ENCODE data around the gene PRTG.

Gene PRTG

DNA sequence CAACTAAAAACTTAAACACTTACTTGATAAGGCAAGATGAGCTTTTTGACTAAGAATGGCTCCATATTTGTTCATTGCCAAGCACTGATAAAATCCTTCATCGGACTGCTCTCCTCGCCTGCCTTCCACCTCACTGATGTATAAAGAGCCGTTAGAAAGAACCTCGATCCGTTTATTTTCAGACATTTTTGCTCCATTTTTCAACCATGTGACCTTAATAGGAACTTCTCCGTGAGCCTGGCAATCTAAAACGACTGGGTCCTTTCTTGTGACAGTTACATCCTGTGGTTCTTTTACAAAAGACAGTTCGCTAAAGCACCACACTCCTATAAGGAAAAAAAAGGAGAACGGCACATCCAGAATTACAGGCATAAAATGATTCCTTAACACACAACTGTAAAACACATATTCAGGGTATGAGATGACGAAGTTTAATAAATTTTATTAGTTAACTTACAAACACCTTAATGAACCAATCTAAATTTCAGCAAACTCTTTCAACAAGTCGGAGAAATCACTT, 2.5 kb downstream of the PRTG start:
- H3K4me2 ChIP-seq (ENCODE audit: low read length): no peak overlapping the region
- no peak overlapping the region for H3K4me3 ChIP-seq (ENCODE audit: low read length)
- peaks cover 32% of the 10 kb centered on the region for H3K27me3 ChIP-seq (ENCODE audit: control insufficient read depth, low read length)
- TF ChIP-seq, protein P1, sequence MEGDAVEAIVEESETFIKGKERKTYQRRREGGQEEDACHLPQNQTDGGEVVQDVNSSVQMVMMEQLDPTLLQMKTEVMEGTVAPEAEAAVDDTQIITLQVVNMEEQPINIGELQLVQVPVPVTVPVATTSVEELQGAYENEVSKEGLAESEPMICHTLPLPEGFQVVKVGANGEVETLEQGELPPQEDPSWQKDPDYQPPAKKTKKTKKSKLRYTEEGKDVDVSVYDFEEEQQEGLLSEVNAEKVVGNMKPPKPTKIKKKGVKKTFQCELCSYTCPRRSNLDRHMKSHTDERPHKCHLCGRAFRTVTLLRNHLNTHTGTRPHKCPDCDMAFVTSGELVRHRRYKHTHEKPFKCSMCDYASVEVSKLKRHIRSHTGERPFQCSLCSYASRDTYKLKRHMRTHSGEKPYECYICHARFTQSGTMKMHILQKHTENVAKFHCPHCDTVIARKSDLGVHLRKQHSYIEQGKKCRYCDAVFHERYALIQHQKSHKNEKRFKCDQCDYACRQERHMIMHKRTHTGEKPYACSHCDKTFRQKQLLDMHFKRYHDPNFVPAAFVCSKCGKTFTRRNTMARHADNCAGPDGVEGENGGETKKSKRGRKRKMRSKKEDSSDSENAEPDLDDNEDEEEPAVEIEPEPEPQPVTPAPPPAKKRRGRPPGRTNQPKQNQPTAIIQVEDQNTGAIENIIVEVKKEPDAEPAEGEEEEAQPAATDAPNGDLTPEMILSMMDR (IDR thresholded peaks at IDR 0.05; ENCODE audit: low read depth, low read length, poor library complexity, severe bottlenecking): no peak
- TF ChIP-seq EZH2phosphoT487 (IDR thresholded peaks at IDR 0.05; ENCODE audit: borderline replicate concordance, low read length): no peak
- H4K20me1 ChIP-seq (ENCODE audit: control insufficient read depth, insufficient read depth, low read depth, low read length): no peaks in the 10 kb centered on the region
- H3K4me1 ChIP-seq (ENCODE audit: control insufficient read depth, low read length): peaks cover 7% of the 10 kb centered on the region
- H3K9me2 ChIP-seq (replicated peaks; ENCODE audit: control insufficient read depth, low read length): no peaks in the 10 kb centered on the region
- H3F3A ChIP-seq (ENCODE audit: control insufficient read depth, insufficient read depth): no peaks in the 10 kb centered on the region
- no peak overlapping the region for H3K27ac ChIP-seq (ENCODE audit: low read depth, low read length)
- H3K79me2 ChIP-seq (ENCODE audit: control insufficient read depth, low read length): no peaks in the 10 kb centered on the region
- H3K9me3 ChIP-seq (ENCODE audit: control insufficient read depth, insufficient read depth, low read length): no peaks in the 10 kb centered on the region
- H3K36me3 ChIP-seq (ENCODE audit: control insufficient read depth, low read length): no peaks in the 10 kb centered on the region

GRCh38 chr15:55739641-55740040, 3.3 kb downstream of the PRTG start:
- no peak for TF ChIP-seq EZH2phosphoT487 (IDR thresholded peaks at IDR 0.05; ENCODE audit: borderline replicate concordance, low read length)
- TF ChIP-seq, protein P1 (IDR thresholded peaks at IDR 0.05; ENCODE audit: low read depth, low read length, poor library complexity, severe bottlenecking): no peak

GRCh38 chr15:55738715-55739114, 4.2 kb downstream of the PRTG start:
- H3K4me1 ChIP-seq (ENCODE audit: control insufficient read depth, low read length): peaks cover 7% of the 10 kb centered on the region
- H3K36me3 ChIP-seq (ENCODE audit: control insufficient read depth, low read length): no peaks in the 10 kb centered on the region
- H3K79me2 ChIP-seq (ENCODE audit: control insufficient read depth, low read length): no peaks in the 10 kb centered on the region
- H3K4me3 ChIP-seq (ENCODE audit: low read length): no peak overlapping the region
- H3K4me2 ChIP-seq (ENCODE audit: low read length): no peak overlapping the region
- no peak for TF ChIP-seq EZH2phosphoT487 (IDR thresholded peaks at IDR 0.05; ENCODE audit: borderline replicate concordance, low read length)
- TF ChIP-seq, protein P1 (IDR thresholded peaks at IDR 0.05; ENCODE audit: low read depth, low read length, poor library complexity, severe bottlenecking): no peak
- no peaks in the 10 kb centered on the region for H3K9me2 ChIP-seq (replicated peaks; ENCODE audit: control insufficient read depth, low read length)
- H3K9me3 ChIP-seq (ENCODE audit: control insufficient read depth, insufficient read depth, low read length): no peaks in the 10 kb centered on the region
- H3F3A ChIP-seq (ENCODE audit: control insufficient read depth, insufficient read depth): no peaks in the 10 kb centered on the region
- H4K20me1 ChIP-seq (ENCODE audit: control insufficient read depth, insufficient read depth, low read depth, low read length): no peaks in the 10 kb centered on the region
- no peak overlapping the region for H3K27ac ChIP-seq (ENCODE audit: low read depth, low read length)
- peaks cover 29% of the 10 kb centered on the region for H3K27me3 ChIP-seq (ENCODE audit: control insufficient read depth, low read length)

More at GRCh38 chr15:55739641-55740040, 3.3 kb downstream of the PRTG start:
- no peak overlapping the region for H3K4me3 ChIP-seq (ENCODE audit: low read length)
- peaks cover 32% of the 10 kb centered on the region for H3K27me3 ChIP-seq (ENCODE audit: control insufficient read depth, low read length)
- no peaks in the 10 kb centered on the region for H3F3A ChIP-seq (ENCODE audit: control insufficient read depth, insufficient read depth)
- H3K36me3 ChIP-seq (ENCODE audit: control insufficient read depth, low read length): no peaks in the 10 kb centered on the region
- H3K27ac ChIP-seq (ENCODE audit: low read depth, low read length): no peak overlapping the region
- H3K9me3 ChIP-seq (ENCODE audit: control insufficient read depth, insufficient read depth, low read length): no peaks in the 10 kb centered on the region
- H3K4me1 ChIP-seq (ENCODE audit: control insufficient read depth, low read length): peaks cover 7% of the 10 kb centered on the region
- no peaks in the 10 kb centered on the region for H4K20me1 ChIP-seq (ENCODE audit: control insufficient read depth, insufficient read depth, low read depth, low read length)
- no peaks in the 10 kb centered on the region for H3K79me2 ChIP-seq (ENCODE audit: control insufficient read depth, low read length)
- H3K4me2 ChIP-seq (ENCODE audit: low read length): no peak overlapping the region
- no peaks in the 10 kb centered on the region for H3K9me2 ChIP-seq (replicated peaks; ENCODE audit: control insufficient read depth, low read length)

Measured in DOHH2 (cell line).